Measurements from ENCODE around the gene PTTG1IP.

The PTTG1IP gene

DNA sequence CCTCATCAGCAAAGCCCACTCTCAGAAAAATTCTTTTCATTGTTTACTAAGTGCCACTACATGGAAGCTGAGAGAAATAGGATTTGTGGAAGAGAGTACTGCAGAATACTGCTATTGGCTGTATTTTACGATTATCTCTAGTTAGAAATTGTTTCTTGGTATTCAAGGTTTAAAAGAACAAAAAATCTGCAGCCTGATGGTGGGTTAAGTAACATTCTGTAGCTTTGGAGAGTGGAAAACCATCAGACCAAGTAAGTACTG, 27.3 kb downstream of the PTTG1IP start:
- no peak for DNase-seq (ENCODE audit: low read depth)
- peak overlapping the region; percentile 42 for H3K4me3 ChIP-seq (replicated peaks; ENCODE audit: low read depth, low read length)
- no peak for TF ChIP-seq CTCF (IDR thresholded peaks at IDR 0.05; ENCODE audit: low read length, missing control alignments)

GRCh38 chr21:44845418-44846223, 27.9 kb downstream of the PTTG1IP start:
- peak overlapping the region; percentile 42 for H3K4me3 ChIP-seq (replicated peaks; ENCODE audit: low read depth, low read length)
- TF ChIP-seq CTCF (IDR thresholded peaks at IDR 0.05; ENCODE audit: low read length, missing control alignments) = peak; percentile 32
- DNase-seq (ENCODE audit: low read depth) = peak; percentile 64

DNA sequence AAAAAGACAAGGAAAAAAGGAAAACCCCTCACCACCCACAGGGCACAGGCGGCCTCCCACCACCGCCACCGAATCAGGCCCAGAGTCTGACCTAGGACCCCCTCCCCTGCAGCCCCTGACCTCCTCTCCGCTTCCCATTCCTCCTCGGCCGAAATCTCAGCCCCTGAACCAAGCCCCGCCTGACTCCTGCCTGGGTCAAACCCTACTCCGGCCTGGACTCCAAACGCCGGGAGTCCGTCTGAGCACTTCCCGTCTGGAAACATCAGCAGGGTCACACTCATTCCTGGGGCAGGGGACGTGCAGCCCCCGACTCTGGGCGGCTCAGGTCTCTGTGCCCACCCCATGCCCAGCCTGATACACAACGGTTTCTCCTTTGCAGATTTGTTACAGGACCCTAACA, 29.2 kb downstream of the PTTG1IP start:
- no peak for TF ChIP-seq CTCF (IDR thresholded peaks at IDR 0.05; ENCODE audit: low read length, missing control alignments)
- no peak for DNase-seq (ENCODE audit: low read depth)
- H3K4me3 ChIP-seq (replicated peaks; ENCODE audit: low read depth, low read length) = no peak overlapping the region

- no peak for DNase-seq (ENCODE audit: low read depth)
- no peak for TF ChIP-seq CTCF (IDR thresholded peaks at IDR 0.05; ENCODE audit: low read length, missing control alignments)
- no peak overlapping the region for H3K4me3 ChIP-seq (replicated peaks; ENCODE audit: low read depth, low read length)
Measured at GRCh38 chr21:44842721-44843445, 30.6 kb downstream of the PTTG1IP start.

DNA sequence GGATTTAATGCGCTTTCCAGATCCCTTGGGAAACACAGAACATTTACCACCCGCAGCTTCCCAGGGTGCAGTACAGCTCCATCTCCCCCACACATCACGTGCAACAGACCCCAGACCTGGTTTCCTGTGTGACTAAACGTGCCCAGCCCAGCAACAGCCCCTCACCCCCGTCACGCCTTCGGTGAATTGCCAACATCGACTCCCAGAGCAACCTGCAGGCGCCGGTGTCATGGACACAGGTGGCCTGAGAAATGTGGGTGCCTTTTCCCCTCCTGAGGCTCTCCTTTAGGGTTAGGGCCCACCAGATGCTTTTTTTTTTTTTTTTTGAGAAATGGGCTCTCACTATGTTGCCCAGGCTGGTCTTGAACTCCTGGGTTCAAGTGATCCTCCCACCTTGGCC, 31.4 kb downstream of the PTTG1IP start:
- DNase-seq (ENCODE audit: low read depth) = no peak
- no peak overlapping the region for H3K4me3 ChIP-seq (replicated peaks; ENCODE audit: low read depth, low read length)
- TF ChIP-seq CTCF (IDR thresholded peaks at IDR 0.05; ENCODE audit: low read length, missing control alignments) = no peak

GRCh38 chr21:44840771-44841170, 32.7 kb downstream of the PTTG1IP start:
- DNase-seq (ENCODE audit: low read depth) = no peak
- no peak overlapping the region for H3K4me3 ChIP-seq (replicated peaks; ENCODE audit: low read depth, low read length)
- TF ChIP-seq CTCF (IDR thresholded peaks at IDR 0.05; ENCODE audit: low read length, missing control alignments) = no peak
